GM12801 (cell line): ENCODE measurements around the gene RPS6KA2.

Experiments used
- TF ChIP-seq, protein P1 (sequence below): IDR thresholded peaks from one replicate; pipeline ENCODE4 v1.5.1; 2011; ENCODE audit warnings: control low read depth; ENCODE audit not compliant: insufficient read length; ENCODE audit errors: extremely low read depth

RPS6KA2 gene

DNA sequence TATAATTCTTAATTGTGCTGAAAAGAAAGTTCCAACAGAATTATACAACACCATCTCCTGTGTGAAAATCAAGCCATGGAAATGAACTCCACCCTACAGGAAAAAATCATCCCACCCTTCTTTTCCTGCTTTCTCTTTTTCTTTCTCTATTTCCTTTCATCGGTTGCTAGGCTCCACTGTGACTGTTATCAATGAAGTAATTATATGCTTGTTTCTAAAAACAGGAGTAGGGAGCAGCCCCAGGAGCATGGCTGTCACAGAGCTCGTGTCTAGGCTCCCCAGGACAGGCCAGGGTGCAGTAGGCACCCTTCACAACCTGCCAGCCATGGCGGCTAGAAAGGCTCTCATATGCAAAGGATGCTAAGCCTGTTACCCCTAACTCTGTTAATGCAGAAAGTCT lies 257.3 kb downstream of the RPS6KA2 start:
- TF ChIP-seq, protein P1, sequence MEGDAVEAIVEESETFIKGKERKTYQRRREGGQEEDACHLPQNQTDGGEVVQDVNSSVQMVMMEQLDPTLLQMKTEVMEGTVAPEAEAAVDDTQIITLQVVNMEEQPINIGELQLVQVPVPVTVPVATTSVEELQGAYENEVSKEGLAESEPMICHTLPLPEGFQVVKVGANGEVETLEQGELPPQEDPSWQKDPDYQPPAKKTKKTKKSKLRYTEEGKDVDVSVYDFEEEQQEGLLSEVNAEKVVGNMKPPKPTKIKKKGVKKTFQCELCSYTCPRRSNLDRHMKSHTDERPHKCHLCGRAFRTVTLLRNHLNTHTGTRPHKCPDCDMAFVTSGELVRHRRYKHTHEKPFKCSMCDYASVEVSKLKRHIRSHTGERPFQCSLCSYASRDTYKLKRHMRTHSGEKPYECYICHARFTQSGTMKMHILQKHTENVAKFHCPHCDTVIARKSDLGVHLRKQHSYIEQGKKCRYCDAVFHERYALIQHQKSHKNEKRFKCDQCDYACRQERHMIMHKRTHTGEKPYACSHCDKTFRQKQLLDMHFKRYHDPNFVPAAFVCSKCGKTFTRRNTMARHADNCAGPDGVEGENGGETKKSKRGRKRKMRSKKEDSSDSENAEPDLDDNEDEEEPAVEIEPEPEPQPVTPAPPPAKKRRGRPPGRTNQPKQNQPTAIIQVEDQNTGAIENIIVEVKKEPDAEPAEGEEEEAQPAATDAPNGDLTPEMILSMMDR, result no peak

DNA sequence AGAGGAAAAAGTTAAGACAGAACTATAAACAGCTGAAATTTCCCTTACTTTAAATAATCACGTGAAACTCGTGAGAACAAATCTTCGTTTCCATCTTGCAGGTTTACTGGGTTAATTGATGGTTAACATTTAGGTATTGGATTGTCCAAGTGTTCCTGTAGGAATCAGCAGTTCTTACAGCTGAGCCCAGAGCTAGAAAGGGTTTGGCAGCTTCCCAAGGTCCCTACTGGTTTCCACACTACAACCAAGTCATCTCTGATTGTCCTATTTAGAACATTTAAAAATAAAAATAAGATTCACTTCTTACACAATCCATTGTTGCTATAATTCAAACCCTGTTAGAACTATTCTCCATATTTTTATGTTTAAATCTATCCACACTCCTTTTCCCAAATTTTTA lies 260.1 kb downstream of the RPS6KA2 start:
- TF ChIP-seq, protein P1, result no peak

DNA sequence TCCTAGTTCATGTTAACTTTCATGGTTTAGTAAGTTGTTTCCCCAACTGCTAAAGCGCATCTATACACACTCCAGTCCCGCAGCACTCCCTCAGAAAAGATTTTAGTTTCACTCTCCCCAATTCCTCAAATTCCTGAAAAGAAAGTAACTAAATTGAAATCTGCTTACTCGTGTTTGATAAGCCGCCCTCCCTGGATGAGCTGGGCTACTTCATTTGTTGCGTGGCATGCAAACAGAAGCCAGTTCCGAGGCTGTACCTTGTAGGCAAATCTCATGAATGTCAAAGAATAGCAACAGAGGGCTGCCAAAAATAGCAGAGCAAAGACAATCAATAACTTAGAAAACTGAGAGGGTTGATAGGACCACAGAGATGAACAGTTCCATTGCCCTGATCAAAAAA lies 261.2 kb downstream of the RPS6KA2 start:
- TF ChIP-seq, protein P1, result no peak

DNA sequence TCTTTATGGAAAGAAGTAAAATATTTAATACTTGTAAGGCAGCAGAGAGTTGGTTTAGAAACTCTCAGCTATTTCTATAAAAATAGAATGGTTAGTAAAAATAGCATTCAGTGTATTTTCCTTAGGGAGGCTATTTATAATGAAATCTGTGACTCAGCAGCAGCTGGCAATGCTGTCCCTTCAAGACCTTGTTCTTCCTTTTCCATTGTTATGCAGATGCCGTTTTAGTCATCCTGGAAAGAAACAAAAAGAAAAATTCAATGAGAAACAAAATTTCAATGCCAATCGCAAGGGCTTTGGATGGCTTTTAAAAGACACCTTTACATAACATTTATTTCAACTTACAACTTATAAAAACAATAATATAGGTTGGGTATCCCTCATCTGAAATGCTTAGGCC lies 261.8 kb downstream of the RPS6KA2 start:
- TF ChIP-seq, protein P1, result no peak

DNA sequence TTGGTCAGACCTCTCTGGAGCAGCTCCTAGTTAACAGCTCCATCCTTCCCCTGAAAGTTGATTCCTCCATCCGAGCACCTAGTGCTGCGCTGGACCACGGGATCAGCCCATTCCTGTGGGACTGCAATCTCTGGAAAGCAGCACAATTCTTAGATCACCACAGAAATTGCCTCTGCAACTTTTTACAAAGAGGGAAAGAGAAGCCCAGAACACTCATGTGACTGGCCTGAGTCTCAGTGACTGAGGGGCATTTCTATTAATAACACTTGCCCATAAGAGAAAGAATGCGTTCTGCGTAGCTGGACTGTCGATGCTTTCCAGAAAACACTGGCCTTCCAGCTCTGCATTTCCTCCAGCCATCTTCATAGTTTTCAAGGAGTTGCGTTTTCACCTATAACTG lies 262.6 kb downstream of the RPS6KA2 start:
- TF ChIP-seq, protein P1, result no peak

DNA sequence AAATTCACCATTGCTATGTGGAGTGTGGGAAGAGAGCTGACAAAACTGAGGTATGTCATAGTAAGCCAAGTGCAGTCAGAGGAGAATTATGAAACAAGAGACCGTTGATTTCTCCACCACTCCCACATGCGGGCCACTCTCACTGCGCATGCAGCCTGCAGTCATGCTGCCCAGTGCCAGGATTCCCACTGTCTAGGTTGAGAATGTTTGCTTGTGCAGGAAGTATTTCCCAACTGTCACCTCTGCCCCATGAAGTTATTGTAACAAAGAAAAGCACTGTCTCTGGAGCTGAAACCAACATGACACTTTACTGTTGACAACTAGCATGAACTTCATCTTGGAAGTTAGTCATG lies 266.0 kb downstream of the RPS6KA2 start:
- TF ChIP-seq, protein P1, result no peak

DNA sequence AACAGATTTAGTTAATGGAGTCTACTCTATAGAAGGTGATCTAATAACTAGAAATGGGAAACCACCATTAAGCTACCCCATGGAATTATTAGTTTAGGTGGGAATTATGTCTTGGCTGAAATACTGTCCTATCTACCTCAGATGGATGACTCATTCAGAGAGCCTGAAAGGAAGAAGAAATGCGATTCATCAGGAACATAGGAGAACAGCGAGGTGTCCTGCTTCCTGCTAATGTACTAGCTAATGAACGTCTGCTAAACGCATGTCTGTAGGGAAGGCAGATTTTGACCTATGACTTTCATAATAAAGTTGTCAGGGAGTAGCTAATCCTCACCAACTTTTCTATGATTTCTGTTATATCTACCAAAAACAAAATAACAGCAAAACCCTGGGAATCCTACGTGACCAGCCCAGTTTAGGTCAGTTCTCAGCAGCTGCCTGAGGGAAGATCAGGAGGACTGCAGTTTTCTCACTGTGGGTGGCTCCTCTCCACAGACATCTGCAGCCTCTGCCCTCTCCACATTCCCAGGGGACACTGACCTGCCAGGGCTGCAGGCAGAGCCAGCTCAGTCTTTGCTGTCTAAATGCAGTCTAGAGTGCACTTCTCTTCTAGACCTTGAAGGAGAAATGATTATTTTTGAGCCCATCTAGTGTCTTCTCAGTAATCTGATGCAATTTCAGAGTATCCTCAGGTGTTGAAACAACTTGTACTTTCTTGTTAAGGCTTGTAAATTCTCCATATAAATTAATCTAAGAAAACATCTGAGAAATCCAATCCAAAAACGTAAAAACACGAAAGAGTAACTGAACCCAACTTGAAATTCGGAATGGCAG lies 266.6 kb downstream of the RPS6KA2 start:
- TF ChIP-seq, protein P1, result no peak
